ENCODE measurements around the gene FXR2.

FXR2 gene

GRCh38 chr17:7587420-7588151 is 27.1 kb downstream of the FXR2 start:
- no peak for DNase-seq

- no peak for DNase-seq
Observed at GRCh38 chr17:7586673-7587419, 27.9 kb downstream of the FXR2 start.

GRCh38 chr17:7583253-7584109 is 31.2 kb downstream of the FXR2 start, which contains the start of gene MPDU1:
Gene MPDU1, plus strand, starts transcription at chr17:7583852. Its CDS starts 11 bp downstream, at chr17:7583863.
- DNase-seq = peak; percentile 54 to 83

- no peak for DNase-seq
Observed at GRCh38 chr17:7582396-7583252, 32.1 kb downstream of the FXR2 start.

GRCh38 chr17:7580604-7581575 is 33.8 kb downstream of the FXR2 start:
- DNase-seq = no peak

GRCh38 chr17:7579834-7580603 is 34.7 kb downstream of the FXR2 start:
- no peak for DNase-seq

GRCh38 chr17:7579001-7579833 is 35.5 kb downstream of the FXR2 start, which contains the start of gene CD68:
Gene CD68, plus strand, starts transcription at chr17:7579638. Its CDS starts 40 bp downstream, at chr17:7579678.
- DNase-seq = peak; percentile 70 to 71

- DNase-seq = no peak
Observed at GRCh38 chr17:7577327-7578199, 37.1 kb downstream of the FXR2 start.

- no peak for DNase-seq
Observed at GRCh38 chr17:7576432-7576937, 38.2 kb downstream of the FXR2 start.

- no peak for DNase-seq
Observed at GRCh38 chr17:7575959-7576358, 38.7 kb downstream of the FXR2 start.

GRCh38 chr17:7575481-7575883 is 39.2 kb downstream of the FXR2 start:
- DNase-seq = no peak

GRCh38 chr17:7574176-7574953 is 40.3 kb downstream of the FXR2 start:
- DNase-seq = no peak

- peak; percentile 62 to 67 for DNase-seq
Observed at GRCh38 chr17:7573324-7574080, 41.2 kb downstream of the FXR2 start.

- DNase-seq = peak; percentile 92 to 96
Observed at GRCh38 chr17:7572588-7573323, 41.9 kb downstream of the FXR2 start.

- peak in 1 of 2 experiments; percentile 96 for DNase-seq
Observed at GRCh38 chr17:7572338-7572587, 42.4 kb downstream of the FXR2 start.

GRCh38 chr17:7570351-7570750 is 44.3 kb downstream of the FXR2 start:
- no peak for DNase-seq

Measured in AML-193 (cell line).